ENCODE measurements around the gene ZNF263.
A peak's percentile ranks its signal among the peaks of the same experiment; 100 is the strongest.
"Not testable (repeated sequence)": the region's sequence is repeated elsewhere in the genome, so short reads cannot be mapped to it uniquely, and the experiment has no call there.

Gene ZNF263

GRCh38 chr16:3270718-3271117 is 12.6 kb upstream of the ZNF263 start:
- not testable (repeated sequence) for DNase-seq

- DNase-seq = not testable (repeated sequence)
Measured at GRCh38 chr16:3271281-3271680, 12.0 kb upstream of the ZNF263 start.

DNA sequence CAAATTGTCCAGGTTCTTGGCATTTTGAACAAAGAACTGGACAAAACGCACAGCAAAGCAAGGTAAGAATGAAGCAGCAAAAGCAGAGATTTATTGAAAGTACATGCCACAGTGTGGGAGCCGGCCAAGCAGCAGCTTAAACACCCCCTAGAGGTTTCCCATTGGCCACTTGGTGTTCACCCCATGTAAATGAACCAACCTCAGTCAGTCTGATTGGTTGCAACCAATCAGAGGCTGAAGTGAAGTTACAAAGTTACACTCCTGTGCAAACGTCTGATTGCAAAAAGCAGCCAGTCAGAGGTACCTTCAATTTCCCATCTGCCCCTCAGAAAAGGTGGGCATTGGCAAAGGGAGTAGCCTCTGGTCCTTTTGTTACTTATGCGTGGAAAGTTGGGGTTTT is 8.8 kb upstream of the ZNF263 start:
- no peak for DNase-seq

- DNase-seq = no peak
Measured at GRCh38 chr16:3274947-3275346, 8.3 kb upstream of the ZNF263 start.

GRCh38 chr16:3276679-3277078 is 6.6 kb upstream of the ZNF263 start:
- no peak for DNase-seq

DNA sequence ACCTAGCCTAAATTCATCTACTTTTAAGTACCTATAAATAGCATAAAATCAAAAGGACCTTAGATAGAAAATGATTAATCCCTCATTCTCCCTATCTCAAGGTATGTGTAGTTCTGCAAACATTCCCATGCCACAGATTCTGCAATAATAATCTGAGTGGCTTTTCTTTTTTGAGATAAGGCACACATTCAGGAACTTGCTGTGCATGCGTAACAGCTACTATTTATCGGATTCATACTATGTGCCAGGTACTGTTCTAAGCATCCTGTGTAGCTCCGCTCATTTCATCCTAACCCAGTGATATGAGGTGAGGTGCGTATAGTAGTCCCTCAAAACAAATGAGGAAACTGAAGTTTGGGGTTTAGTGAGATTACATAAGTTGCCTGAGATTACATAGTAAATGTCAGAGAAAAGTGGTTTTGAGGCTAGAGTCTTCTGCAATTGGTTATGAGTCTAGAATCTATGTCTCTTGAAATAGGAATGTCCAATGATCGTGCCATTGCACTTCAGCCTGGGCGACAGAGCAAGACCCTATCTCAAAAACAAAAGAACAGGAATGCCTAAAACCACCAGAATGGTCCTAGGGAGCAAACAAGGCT is 2.0 kb upstream of the ZNF263 start:
- DNase-seq = no peak

GRCh38 chr16:3282103-3282729 is 1.1 kb upstream of the ZNF263 start:
- peak; percentile 76 for DNase-seq

DNA sequence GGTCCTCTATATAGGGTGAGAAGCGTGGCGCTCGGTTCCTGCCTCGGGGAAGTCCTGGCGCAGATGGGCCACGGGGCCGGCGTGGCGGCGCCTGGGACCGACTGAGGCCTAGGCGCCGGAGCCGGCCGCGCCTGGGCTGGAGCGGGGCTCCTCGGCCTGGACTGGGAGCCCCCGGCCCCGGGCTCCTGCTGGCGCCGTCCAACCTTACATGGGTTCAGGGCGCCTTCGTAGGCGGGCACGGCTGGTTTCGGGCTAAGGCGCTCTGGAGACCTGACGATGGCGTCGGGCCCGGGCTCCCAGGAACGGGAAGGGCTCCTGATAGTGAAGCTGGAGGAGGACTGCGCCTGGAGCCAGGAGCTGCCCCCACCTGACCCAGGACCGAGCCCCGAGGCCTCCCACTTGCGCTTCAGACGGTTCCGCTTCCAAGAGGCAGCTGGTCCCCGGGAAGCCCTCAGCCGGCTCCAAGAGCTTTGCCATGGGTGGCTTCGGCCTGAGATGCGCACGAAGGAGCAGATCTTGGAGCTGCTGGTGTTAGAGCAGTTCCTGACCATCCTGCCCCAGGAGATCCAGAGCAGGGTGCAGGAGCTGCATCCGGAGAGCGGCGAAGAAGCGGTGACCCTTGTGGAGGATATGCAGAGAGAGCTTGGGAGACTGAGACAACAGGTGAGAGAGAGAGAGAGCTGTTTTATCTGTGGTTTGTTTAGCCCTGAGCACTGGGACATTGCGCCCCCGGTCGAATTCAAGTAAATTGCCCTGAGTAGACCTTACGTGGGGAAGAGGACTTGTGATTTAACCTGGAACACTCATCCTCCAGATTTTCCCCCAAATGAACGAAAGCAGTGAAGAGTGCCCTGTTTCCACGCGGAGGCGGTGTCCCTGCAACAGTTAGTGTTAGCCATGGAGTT is 504 bp downstream of the ZNF263 start:
- no peak for DNase-seq

DNA sequence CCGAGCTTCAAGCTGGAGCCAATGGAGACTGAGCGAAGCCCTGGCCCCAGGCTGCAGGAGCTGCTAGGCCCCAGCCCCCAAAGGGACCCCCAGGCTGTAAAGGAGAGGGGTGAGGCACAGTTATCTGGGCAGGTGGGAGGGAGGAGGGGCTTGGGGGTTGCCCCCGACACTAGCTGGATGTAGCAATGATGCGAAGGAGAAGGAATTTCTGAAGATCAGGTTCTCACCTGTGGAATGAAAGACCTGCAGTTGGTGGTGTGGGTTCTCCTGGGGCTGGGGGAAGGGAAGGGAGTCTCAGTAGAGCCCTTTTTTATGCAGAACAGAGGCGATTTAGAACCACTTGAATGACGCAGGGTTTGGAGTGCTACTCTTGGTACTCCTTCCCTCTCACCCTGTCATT is 1.8 kb downstream of the ZNF263 start:
- DNase-seq = no peak

GRCh38 chr16:3289998-3290673 is 6.8 kb downstream of the ZNF263 start:
- DNase-seq = no peak

GRCh38 chr16:3292604-3293003 is 9.3 kb downstream of the ZNF263 start:
- DNase-seq = peak; percentile 31

DNA sequence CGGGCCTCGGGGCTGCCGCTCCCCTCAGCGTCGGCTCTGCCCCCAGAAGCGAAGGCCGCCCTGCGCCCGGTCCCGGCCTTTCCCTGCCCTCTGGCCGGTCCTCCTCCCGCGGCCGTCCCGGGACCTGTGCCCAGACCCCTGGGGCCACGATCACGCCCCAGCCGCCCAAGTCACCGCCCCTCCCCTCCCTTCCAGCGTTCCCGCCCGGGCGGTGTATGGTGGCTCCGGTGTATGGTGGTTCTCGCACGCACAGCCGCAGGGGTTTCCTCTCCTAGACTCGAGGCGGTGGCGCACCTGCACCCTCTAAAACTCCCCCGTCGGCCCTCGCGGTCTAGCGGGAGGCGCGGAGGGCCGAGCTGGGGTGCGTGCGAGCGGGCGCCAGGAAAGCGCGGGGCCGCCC is 11.9 kb downstream of the ZNF263 start:
- DNase-seq = no peak

DNA sequence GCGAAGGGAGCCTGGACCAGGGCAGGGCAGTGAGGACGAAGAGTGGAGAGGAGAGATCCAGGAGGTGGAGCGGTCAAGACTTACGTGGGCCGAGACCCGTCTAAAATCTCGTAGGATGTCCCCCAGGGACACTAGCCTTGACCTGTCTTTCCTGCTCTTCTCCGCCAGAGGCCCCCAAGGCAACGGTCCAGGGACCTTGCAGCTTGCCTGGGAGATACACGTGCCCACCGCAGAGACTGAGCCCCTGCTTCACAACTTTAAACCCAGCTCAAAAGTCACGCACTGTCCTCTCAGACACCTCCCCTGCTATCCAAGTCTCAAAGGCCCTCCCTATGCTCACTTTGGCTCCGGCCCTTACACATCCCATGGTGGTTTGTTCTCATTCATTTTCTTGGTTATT is 12.5 kb downstream of the ZNF263 start:
- DNase-seq = no peak

GRCh38 chr16:3304370-3304769 is 21.1 kb downstream of the ZNF263 start:
- peak; percentile 14 for DNase-seq

GRCh38 chr16:3305109-3306068 is 22.1 kb downstream of the ZNF263 start, which contains the start of the genes TIGD7 and ZNF75A:
Gene TIGD7 (minus strand): TSS chr16:3305430. CDS start chr16:3300614, 4,816 bp downstream.
Gene ZNF75A (plus strand): TSS chr16:3305497. CDS start chr16:3308429, 2,932 bp downstream.
- DNase-seq = peak; percentile 93

- no peak for DNase-seq
Measured at GRCh38 chr16:3306078-3306477, 22.8 kb downstream of the ZNF263 start.

DNA sequence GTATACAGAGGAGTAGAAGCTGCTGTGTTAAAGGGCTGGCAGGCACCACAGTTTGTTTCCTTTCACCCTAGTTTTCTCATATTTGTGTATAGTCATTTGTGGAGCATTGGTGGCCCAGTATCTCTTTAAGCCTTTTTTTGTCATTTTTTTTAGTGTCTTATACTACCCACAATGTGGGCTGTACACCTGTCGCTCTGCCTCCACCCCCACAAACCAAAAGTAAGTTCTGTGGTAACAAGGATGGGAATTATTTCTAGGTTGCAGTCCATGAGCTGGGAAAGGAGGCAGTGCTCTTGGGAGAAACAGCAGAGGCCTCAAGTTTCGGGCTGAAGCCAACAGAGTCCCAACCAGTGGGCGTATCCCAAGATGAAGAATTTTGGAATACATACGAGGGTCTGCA is 28.2 kb downstream of the ZNF263 start:
- no peak for DNase-seq

- DNase-seq = peak; percentile 8
Measured at GRCh38 chr16:3317315-3317999, 34.2 kb downstream of the ZNF263 start.

- DNase-seq = no peak
Measured at GRCh38 chr16:3321816-3322215, 38.5 kb downstream of the ZNF263 start.

DNA sequence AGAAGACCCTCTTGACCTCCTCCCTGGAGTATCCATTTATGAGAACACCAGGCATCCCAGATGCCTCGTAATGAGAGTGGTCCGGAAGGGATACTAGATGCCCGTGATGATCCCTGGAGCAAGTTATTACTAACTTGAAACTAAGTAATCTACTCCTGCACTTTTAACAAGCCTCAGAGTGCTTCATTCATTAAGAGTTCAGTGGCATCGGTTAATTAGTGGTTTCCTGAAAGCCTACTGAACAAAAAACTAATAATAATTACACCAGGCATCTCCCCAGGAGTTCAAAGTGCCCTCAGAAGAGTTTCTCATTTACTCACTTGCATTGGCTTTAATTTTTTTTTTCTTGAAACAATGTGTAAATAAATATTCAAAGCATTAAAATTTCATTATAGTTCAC is 44.2 kb downstream of the ZNF263 start:
- DNase-seq = no peak

- no peak for DNase-seq
Measured at GRCh38 chr16:3328104-3328503, 44.8 kb downstream of the ZNF263 start.

All from fibroblast of skin of right biceps (primary cell).